Effector memory CD8-positive, alpha-beta T cell (primary cell): ENCODE measurements around the gene HAO2.

Source experiments
- ATAC-seq: fragments of 150-1000 bp; cut with Tn5 transposase; replicated peaks from 2 replicates; pipeline ENCODE4 v1.10.0; 2021; ENCODE audit warnings: mild to moderate bottlenecking, moderate library complexity
- DNase-seq, 3 experiments: peaks; one replicate each; pipeline ENCODE4 v3.0.0; 2021
- H3K27ac Mint-ChIP-seq, 2 donors: one replicate each; pipeline ENCODE4 v1.8.0; 2022; ENCODE audit warnings: mild to moderate bottlenecking in 2 of 2, mixed read lengths in 2 of 2, moderate library complexity in 2 of 2
- H3K27me3 Mint-ChIP-seq, 2 donors: one replicate each; pipeline ENCODE4 v1.8.0; 2022; ENCODE audit warnings: mixed read lengths in 2 of 2
- H3K36me3 Mint-ChIP-seq: one replicate; pipeline ENCODE4 v1.8.0; 2022; ENCODE audit warnings: mild to moderate bottlenecking, moderate library complexity, mixed read lengths; ENCODE audit not compliant: insufficient read depth
- H3K4me1 Mint-ChIP-seq, 2 donors: one replicate each; pipeline ENCODE4 v1.8.0; 2022; ENCODE audit warnings: low read depth in 2 of 2, mixed read lengths in 2 of 2
- H3K4me3 Mint-ChIP-seq, 2 donors: one replicate each; pipeline ENCODE4 v1.8.0; 2022; ENCODE audit warnings: mild to moderate bottlenecking in 2 of 2, mixed read lengths in 2 of 2, moderate library complexity in 2 of 2
- H3K9me3 Mint-ChIP-seq, 2 donors: one replicate each; pipeline ENCODE4 v1.8.0; 2022; ENCODE audit warnings: mixed read lengths in 2 of 2
- total RNA-seq, 9 experiments: gene quantifications; one replicate each; lab custom pipeline; 2026; lab: John Stamatoyannopoulos, UW

Gene HAO2
- 0 to 0.13 (median 0) reads per million in 9 experiments for total RNA-seq

GRCh38 chr1:119368554-119368953 is at the start of gene HAO2:
Gene HAO2 (plus strand): TSS chr1:119368785. CDS start chr1:119381086, 12,301 bp downstream.
- ATAC-seq, result no peak
- no peaks in the 10 kb centered on the region for H3K4me1 Mint-ChIP-seq
- DNase-seq, result no peak
- no peaks in the 10 kb centered on the region for H3K36me3 Mint-ChIP-seq
- H3K4me3 Mint-ChIP-seq, result no peak within 1 kb of the TSS
- H3K27me3 Mint-ChIP-seq, result peaks cover 23 to 43% of the 10 kb centered on the region in 2 donors
- no peak within 1 kb of the TSS for H3K27ac Mint-ChIP-seq
- no peaks in the 10 kb centered on the region for H3K9me3 Mint-ChIP-seq

- Mint-ChIP-seq H3K27ac (no peak overlapping the region), H3K36me3 (no peaks in the 10 kb centered on the region), H3K4me1 (peaks cover 0 to 6% of the 10 kb centered on the region in 2 donors), H3K9me3 (no peaks in the 10 kb centered on the region), H3K4me3 (no peak overlapping the region), H3K27me3 (no peaks in the 10 kb centered on the region)
- ATAC-seq, result no peak
- no peak for DNase-seq
Observed at GRCh38 chr1:119320100-119320499, 48.5 kb upstream of the HAO2 start.

- ATAC-seq (no peak), DNase-seq (no peak)
- Mint-ChIP-seq H3K4me3 (no peak overlapping the region), H3K36me3 (no peaks in the 10 kb centered on the region), H3K9me3 (no peaks in the 10 kb centered on the region), H3K27ac (no peak overlapping the region), H3K27me3 (peaks cover 0 to 14% of the 10 kb centered on the region in 2 donors), H3K4me1 (peaks cover 8 to 12% of the 10 kb centered on the region in 2 donors)
Observed at GRCh38 chr1:119321666-119322419, 46.7 kb upstream of the HAO2 start.

GRCh38 chr1:119323216-119323982 is 45.2 kb upstream of the HAO2 start:
- H3K27ac Mint-ChIP-seq, result no peak overlapping the region
- H3K27me3 Mint-ChIP-seq, result peaks cover 0 to 29% of the 10 kb centered on the region in 2 donors

GRCh38 chr1:119324198-119324597 is 44.4 kb upstream of the HAO2 start:
- H3K9me3 Mint-ChIP-seq, result no peaks in the 10 kb centered on the region
- peaks cover 15 to 26% of the 10 kb centered on the region in 2 donors for H3K4me1 Mint-ChIP-seq
- no peak overlapping the region for H3K27ac Mint-ChIP-seq
- DNase-seq, result no peak
- H3K36me3 Mint-ChIP-seq, result no peaks in the 10 kb centered on the region
- H3K4me3 Mint-ChIP-seq, result no peak overlapping the region
- no peak for ATAC-seq
- peaks cover 0 to 36% of the 10 kb centered on the region in 2 donors for H3K27me3 Mint-ChIP-seq

More at GRCh38 chr1:119323216-119323982, 45.2 kb upstream of the HAO2 start:
- Mint-ChIP-seq H3K9me3 (no peaks in the 10 kb centered on the region), H3K4me3 (no peak overlapping the region), H3K36me3 (no peaks in the 10 kb centered on the region), H3K4me1 (peaks cover 15 to 26% of the 10 kb centered on the region in 2 donors)
- DNase-seq (no peak), ATAC-seq (no peak)

- Mint-ChIP-seq H3K4me1 (peaks cover 15 to 26% of the 10 kb centered on the region in 2 donors), H3K4me3 (peak overlapping the region; percentile 83 to 86), H3K27ac (peak overlapping the region in 1 of 2 donors; percentile 82), H3K27me3 (peaks cover 0 to 39% of the 10 kb centered on the region in 2 donors), H3K36me3 (no peaks in the 10 kb centered on the region), H3K9me3 (no peaks in the 10 kb centered on the region)
- ATAC-seq (no peak), DNase-seq (no peak)
Observed at GRCh38 chr1:119326251-119326650, 42.3 kb upstream of the HAO2 start.

GRCh38 chr1:119327094-119327449 is 41.5 kb upstream of the HAO2 start:
- Mint-ChIP-seq H3K27ac (peak overlapping the region; percentile 78 to 82), H3K27me3 (peaks cover 0 to 39% of the 10 kb centered on the region in 2 donors), H3K36me3 (no peaks in the 10 kb centered on the region), H3K4me3 (peak overlapping the region; percentile 83 to 86), H3K4me1 (peaks cover 15 to 26% of the 10 kb centered on the region in 2 donors), H3K9me3 (no peaks in the 10 kb centered on the region)
- ATAC-seq (peak; percentile 29), DNase-seq (no peak)

- Mint-ChIP-seq H3K9me3 (no peaks in the 10 kb centered on the region), H3K4me1 (peaks cover 15 to 26% of the 10 kb centered on the region in 2 donors), H3K27ac (peak overlapping the region; percentile 78 to 82), H3K4me3 (peak overlapping the region; percentile 83 to 86), H3K36me3 (no peaks in the 10 kb centered on the region), H3K27me3 (peaks cover 0 to 39% of the 10 kb centered on the region in 2 donors)
- DNase-seq (no peak), ATAC-seq (peak; percentile 41)
Observed at GRCh38 chr1:119327450-119328155, 41.0 kb upstream of the HAO2 start.

- H3K4me1 Mint-ChIP-seq, result peaks cover 15 to 19% of the 10 kb centered on the region in 2 donors
- DNase-seq (no peak), ATAC-seq (no peak)
- H3K4me3 Mint-ChIP-seq, result no peak overlapping the region
- H3K9me3 Mint-ChIP-seq, result no peaks in the 10 kb centered on the region
- H3K27ac Mint-ChIP-seq, result no peak overlapping the region
- peaks cover 0 to 39% of the 10 kb centered on the region in 2 donors for H3K27me3 Mint-ChIP-seq
- H3K36me3 Mint-ChIP-seq, result no peaks in the 10 kb centered on the region
Observed at GRCh38 chr1:119329541-119330461, 38.8 kb upstream of the HAO2 start.

- Mint-ChIP-seq H3K36me3 (no peaks in the 10 kb centered on the region), H3K4me3 (no peak overlapping the region), H3K9me3 (no peaks in the 10 kb centered on the region), H3K27ac (no peak overlapping the region), H3K4me1 (peaks cover 15 to 19% of the 10 kb centered on the region in 2 donors), H3K27me3 (peaks cover 0 to 37% of the 10 kb centered on the region in 2 donors)
- no peak for DNase-seq
- ATAC-seq, result no peak
Observed at GRCh38 chr1:119330466-119331189, 38.0 kb upstream of the HAO2 start.

GRCh38 chr1:119331190-119331515 is 37.4 kb upstream of the HAO2 start:
- DNase-seq (no peak), ATAC-seq (no peak)
- Mint-ChIP-seq H3K27ac (no peak overlapping the region), H3K27me3 (peaks cover 0 to 32% of the 10 kb centered on the region in 2 donors), H3K4me1 (peaks cover 12 to 17% of the 10 kb centered on the region in 2 donors), H3K4me3 (no peak overlapping the region), H3K9me3 (no peaks in the 10 kb centered on the region), H3K36me3 (no peaks in the 10 kb centered on the region)

- Mint-ChIP-seq H3K4me1 (peaks cover 6 to 13% of the 10 kb centered on the region in 2 donors), H3K27me3 (peaks cover 0 to 26% of the 10 kb centered on the region in 2 donors), H3K36me3 (no peaks in the 10 kb centered on the region), H3K27ac (no peak overlapping the region), H3K4me3 (no peak overlapping the region), H3K9me3 (no peaks in the 10 kb centered on the region)
- no peak for DNase-seq
- ATAC-seq, result no peak
Observed at GRCh38 chr1:119331915-119332314, 36.7 kb upstream of the HAO2 start.
